ENCODE measurements around the gene B4GALNT4.
"Not testable (repeated sequence)": the region's sequence is repeated elsewhere in the genome, so short reads cannot be mapped to it uniquely, and the experiment has no call there.

B4GALNT4 gene

DNA sequence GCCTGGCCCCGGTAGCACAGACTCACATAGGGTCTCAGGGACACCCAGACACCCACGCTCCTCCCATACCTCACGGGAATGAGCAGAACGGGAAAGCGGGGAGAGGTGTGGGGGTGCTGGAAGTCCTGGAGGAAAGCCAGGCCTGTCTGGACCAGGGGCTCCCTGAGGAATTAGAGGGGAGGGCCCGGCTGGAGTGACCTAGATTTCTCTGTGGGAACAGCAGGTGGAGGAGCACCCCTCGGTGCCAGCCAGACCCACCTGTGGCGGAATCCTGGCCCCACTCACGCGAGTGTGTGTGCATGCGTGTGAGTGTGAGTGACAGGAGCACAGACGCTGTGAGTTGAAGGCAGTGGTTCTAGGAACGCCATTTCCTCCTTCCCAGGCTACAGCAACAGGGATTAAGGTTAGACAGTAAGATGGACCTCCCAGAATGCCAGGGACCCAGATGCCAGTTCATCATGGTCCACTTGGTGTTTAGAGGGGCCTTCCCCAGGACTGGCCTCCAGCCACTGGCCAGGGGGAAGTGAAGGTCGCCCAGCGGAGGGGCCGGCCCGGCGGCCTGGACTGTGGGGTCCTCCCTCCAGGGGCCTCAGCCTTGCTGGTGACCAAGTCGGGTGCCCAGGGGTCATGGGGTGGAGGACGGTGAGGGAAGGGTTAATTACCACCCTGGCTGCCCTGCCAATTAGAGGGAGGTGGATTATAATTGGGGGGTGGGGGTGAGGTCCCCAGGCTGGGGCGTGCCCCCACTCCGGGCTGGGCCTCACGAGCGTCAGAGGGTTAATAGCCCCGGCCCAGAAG is 25.8 kb downstream of the B4GALNT4 start:
- Histone ChIP-seq H3K9me3 (ENCODE audit: control insufficient read depth, low read length) (no peaks in the 10 kb centered on the region), H3K4me3 (ENCODE audit: insufficient read depth, low read depth, low read length) (no peak overlapping the region), H3K4me1 (ENCODE audit: control insufficient read depth, insufficient read depth, low read length) (no peaks in the 10 kb centered on the region), H3K27ac (ENCODE audit: insufficient read depth, low read depth, low read length, poor library complexity, severe bottlenecking) (no peak overlapping the region), H3K27me3 (ENCODE audit: control insufficient read depth, insufficient read depth, low read length, poor library complexity, severe bottlenecking) (no peaks in the 10 kb centered on the region), H3K36me3 (ENCODE audit: control insufficient read depth, insufficient read depth, low read length) (no peaks in the 10 kb centered on the region)
- WGBS, 2 experiments: 94% methylated on average over 25 of the region's 25 CpGs

DNA sequence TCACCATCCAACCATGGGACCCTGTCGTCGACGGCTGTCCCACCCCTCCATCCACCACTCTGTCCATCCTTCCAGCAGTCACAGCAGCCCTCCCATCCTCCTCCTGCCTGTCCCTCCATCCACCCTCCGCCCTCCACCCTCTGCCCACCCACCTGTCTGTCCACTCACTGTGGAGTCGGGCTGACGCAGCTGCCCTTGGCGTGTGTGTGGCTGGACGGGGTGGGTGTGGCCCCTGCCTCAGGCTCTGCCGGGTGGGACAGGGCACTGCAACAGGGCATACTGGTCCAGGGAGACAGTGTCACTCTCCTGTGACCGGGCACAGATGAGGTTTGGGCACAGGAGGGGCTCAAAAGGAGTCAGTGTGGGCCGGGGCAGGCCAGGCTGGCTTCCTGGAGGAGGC is 26.6 kb downstream of the B4GALNT4 start:
- Histone ChIP-seq H3K36me3 (ENCODE audit: control insufficient read depth, insufficient read depth, low read length) (no peaks in the 10 kb centered on the region), H3K4me3 (ENCODE audit: insufficient read depth, low read depth, low read length) (no peak overlapping the region), H3K9me3 (ENCODE audit: control insufficient read depth, low read length) (no peaks in the 10 kb centered on the region), H3K4me1 (ENCODE audit: control insufficient read depth, insufficient read depth, low read length) (no peaks in the 10 kb centered on the region), H3K27me3 (ENCODE audit: control insufficient read depth, insufficient read depth, low read length, poor library complexity, severe bottlenecking) (no peaks in the 10 kb centered on the region), H3K27ac (ENCODE audit: insufficient read depth, low read depth, low read length, poor library complexity, severe bottlenecking) (no peak overlapping the region)
- WGBS, 2 experiments: 89 to 95% methylated on average over 11 of the region's 11 CpGs

DNA sequence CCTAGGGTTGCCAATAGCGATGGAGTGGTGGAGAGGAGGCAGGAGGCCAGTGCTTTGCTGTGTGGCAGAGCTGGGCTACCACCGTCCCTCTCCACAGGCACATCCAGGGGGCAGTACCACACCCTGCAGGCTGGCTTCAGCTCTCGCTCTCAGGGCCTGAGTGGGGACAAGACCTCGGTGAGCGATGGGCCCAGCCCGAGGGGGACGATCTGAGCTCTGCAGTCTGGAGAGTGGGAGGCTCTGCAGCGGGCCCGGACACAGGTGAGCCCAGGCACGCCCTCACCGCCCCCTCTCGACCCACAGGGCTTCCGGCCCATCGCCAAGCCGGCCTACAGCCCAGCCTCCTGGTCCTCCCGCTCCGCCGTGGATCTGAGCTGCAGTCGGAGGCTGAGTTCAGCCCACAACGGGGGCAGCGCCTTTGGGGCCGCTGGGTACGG is 27.2 kb downstream of the B4GALNT4 start:
- H3K27me3 ChIP-seq (ENCODE audit: control insufficient read depth, insufficient read depth, low read length, poor library complexity, severe bottlenecking): no peaks in the 10 kb centered on the region
- H3K4me3 ChIP-seq (ENCODE audit: insufficient read depth, low read depth, low read length): peak overlapping the region; percentile 4
- no peaks in the 10 kb centered on the region for H3K36me3 ChIP-seq (ENCODE audit: control insufficient read depth, insufficient read depth, low read length)
- no peaks in the 10 kb centered on the region for H3K4me1 ChIP-seq (ENCODE audit: control insufficient read depth, insufficient read depth, low read length)
- no peak overlapping the region for H3K27ac ChIP-seq (ENCODE audit: insufficient read depth, low read depth, low read length, poor library complexity, severe bottlenecking)
- H3K9me3 ChIP-seq (ENCODE audit: control insufficient read depth, low read length): no peaks in the 10 kb centered on the region
- 68 to 75% methylated on average over 23 of the region's 23 CpGs for WGBS, 2 experiments

DNA sequence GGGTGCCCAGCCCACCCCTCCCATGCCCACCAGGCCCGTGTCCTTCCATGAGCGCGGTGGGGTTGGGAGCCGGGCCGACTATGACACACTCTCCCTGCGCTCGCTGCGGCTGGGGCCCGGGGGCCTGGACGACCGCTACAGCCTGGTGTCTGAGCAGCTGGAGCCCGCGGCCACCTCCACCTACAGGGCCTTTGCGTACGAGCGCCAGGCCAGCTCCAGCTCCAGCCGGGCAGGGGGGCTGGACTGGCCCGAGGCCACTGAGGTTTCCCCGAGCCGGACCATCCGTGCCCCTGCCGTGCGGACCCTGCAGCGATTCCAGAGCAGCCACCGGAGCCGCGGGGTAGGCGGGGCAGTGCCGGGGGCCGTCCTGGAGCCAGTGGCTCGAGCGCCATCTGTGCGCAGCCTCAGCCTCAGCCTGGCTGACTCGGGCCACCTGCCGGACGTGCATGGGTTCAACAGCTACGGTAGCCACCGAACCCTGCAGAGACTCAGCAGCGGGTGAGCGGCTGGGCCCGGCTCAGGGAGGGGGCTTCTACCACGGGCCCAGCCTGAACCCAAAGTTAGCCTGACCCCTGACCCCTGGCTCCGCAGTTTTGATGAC is 27.7 kb downstream of the B4GALNT4 start:
- Histone ChIP-seq H3K36me3 (ENCODE audit: control insufficient read depth, insufficient read depth, low read length) (no peaks in the 10 kb centered on the region), H3K27me3 (ENCODE audit: control insufficient read depth, insufficient read depth, low read length, poor library complexity, severe bottlenecking) (no peaks in the 10 kb centered on the region), H3K4me1 (ENCODE audit: control insufficient read depth, insufficient read depth, low read length) (no peaks in the 10 kb centered on the region), H3K27ac (ENCODE audit: insufficient read depth, low read depth, low read length, poor library complexity, severe bottlenecking) (no peak overlapping the region), H3K4me3 (ENCODE audit: insufficient read depth, low read depth, low read length) (peak overlapping the region; percentile 4), H3K9me3 (ENCODE audit: control insufficient read depth, low read length) (no peaks in the 10 kb centered on the region)
- WGBS, 2 experiments: 65 to 70% methylated on average over 43 of the region's 43 CpGs

DNA sequence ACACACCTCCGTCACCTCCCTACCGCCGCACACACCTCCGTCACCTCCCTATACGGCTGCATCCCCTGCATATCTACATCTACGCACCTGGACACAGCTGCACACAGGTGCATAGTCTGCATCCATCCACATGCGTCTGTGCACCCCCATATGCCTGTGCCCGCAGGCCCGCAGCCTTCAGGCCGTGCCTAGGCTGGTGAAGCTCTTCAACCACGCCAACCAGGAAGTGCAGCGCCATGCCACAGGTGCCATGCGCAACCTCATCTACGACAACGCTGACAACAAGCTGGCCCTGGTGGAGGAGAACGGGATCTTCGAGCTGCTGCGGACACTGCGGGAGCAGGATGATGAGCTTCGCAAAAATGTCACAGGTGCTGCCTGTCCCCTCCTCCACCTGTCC is 29.5 kb downstream of the B4GALNT4 start:
- 91 to 96% methylated on average over 20 of the region's 20 CpGs for WGBS, 2 experiments
- Histone ChIP-seq H3K4me3 (ENCODE audit: insufficient read depth, low read depth, low read length) (no peak overlapping the region), H3K27ac (ENCODE audit: insufficient read depth, low read depth, low read length, poor library complexity, severe bottlenecking) (no peak overlapping the region), H3K9me3 (ENCODE audit: control insufficient read depth, low read length) (no peaks in the 10 kb centered on the region), H3K27me3 (ENCODE audit: control insufficient read depth, insufficient read depth, low read length, poor library complexity, severe bottlenecking) (no peaks in the 10 kb centered on the region), H3K36me3 (ENCODE audit: control insufficient read depth, insufficient read depth, low read length) (no peaks in the 10 kb centered on the region), H3K4me1 (ENCODE audit: control insufficient read depth, insufficient read depth, low read length) (no peaks in the 10 kb centered on the region)

DNA sequence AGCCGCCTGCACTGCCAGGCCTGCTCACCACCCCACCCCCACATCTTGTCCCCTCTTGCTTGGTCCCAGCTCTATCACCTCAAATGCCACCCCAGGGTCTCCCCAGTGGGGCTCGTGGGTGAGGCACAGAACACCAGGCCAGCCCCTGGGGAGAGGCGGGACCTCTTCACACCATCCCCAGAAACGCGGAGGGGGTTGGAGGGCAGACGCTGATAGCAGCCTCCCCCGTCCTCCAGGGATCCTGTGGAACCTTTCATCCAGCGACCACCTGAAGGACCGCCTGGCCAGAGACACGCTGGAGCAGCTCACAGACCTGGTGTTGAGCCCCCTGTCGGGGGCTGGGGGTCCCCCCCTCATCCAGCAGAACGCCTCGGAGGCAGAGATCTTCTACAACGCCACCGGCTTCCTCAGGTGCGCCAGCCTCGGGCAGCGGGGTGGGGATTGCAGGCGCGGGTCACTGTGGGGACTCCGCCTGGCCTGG is 30.5 kb downstream of the B4GALNT4 start:
- Histone ChIP-seq H3K4me3 (ENCODE audit: insufficient read depth, low read depth, low read length) (no peak overlapping the region), H3K4me1 (ENCODE audit: control insufficient read depth, insufficient read depth, low read length) (no peaks in the 10 kb centered on the region), H3K27ac (ENCODE audit: insufficient read depth, low read depth, low read length, poor library complexity, severe bottlenecking) (no peak overlapping the region), H3K36me3 (ENCODE audit: control insufficient read depth, insufficient read depth, low read length) (no peaks in the 10 kb centered on the region), H3K9me3 (ENCODE audit: control insufficient read depth, low read length) (no peaks in the 10 kb centered on the region), H3K27me3 (ENCODE audit: control insufficient read depth, insufficient read depth, low read length, poor library complexity, severe bottlenecking) (no peaks in the 10 kb centered on the region)
- 89 to 90% methylated on average over 21 of the region's 21 CpGs for WGBS, 2 experiments

DNA sequence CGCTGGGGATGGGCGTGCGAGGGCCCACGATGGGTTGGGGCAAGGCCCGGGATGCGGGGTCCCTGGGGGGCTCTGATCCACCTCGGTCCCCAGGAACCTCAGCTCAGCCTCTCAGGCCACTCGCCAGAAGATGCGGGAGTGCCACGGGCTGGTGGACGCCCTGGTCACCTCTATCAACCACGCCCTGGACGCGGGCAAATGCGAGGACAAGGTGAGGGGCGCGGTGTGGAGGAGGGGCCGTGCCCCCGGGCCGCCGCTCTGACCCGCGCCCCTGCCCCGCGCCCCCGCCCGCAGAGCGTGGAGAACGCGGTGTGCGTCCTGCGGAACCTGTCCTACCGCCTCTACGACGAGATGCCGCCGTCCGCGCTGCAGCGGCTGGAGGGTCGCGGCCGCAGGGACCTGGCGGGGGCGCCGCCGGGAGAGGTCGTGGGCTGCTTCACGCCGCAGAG is 31.0 kb downstream of the B4GALNT4 start:
- Histone ChIP-seq H3K4me3 (ENCODE audit: insufficient read depth, low read depth, low read length) (no peak overlapping the region), H3K27me3 (ENCODE audit: control insufficient read depth, insufficient read depth, low read length, poor library complexity, severe bottlenecking) (no peaks in the 10 kb centered on the region), H3K27ac (ENCODE audit: insufficient read depth, low read depth, low read length, poor library complexity, severe bottlenecking) (no peak overlapping the region), H3K36me3 (ENCODE audit: control insufficient read depth, insufficient read depth, low read length) (no peaks in the 10 kb centered on the region), H3K4me1 (ENCODE audit: control insufficient read depth, insufficient read depth, low read length) (no peaks in the 10 kb centered on the region), H3K9me3 (ENCODE audit: control insufficient read depth, low read length) (no peaks in the 10 kb centered on the region)
- WGBS, 2 experiments: 95% methylated on average over 50 of the region's 50 CpGs

DNA sequence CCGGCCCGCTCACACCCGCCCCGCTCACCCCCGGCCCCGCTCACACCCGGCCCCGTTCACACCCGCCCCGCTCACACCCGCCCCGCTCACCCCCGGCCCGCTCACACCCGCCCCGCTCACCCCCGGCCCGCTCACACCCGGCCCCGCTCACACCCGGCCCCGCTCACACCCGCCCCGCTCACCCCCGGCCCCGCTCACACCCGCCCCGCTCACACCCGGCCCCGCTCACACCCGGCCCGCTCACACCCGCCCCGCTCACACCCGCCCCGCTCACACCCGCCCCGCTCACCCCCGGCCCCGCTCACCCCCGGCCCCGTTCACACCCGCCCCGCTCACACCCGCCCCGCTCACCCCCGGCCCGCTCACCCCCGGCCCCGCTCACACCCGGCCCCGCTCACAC is 31.9 kb downstream of the B4GALNT4 start:
- not testable (repeated sequence) for H3K9me3 ChIP-seq (ENCODE audit: control insufficient read depth, low read length); H3K4me1 ChIP-seq (ENCODE audit: control insufficient read depth, insufficient read depth, low read length); H3K4me3 ChIP-seq (ENCODE audit: insufficient read depth, low read depth, low read length); H3K27me3 ChIP-seq (ENCODE audit: control insufficient read depth, insufficient read depth, low read length, poor library complexity, severe bottlenecking); H3K27ac ChIP-seq (ENCODE audit: insufficient read depth, low read depth, low read length, poor library complexity, severe bottlenecking); H3K36me3 ChIP-seq (ENCODE audit: control insufficient read depth, insufficient read depth, low read length)
- WGBS, 2 experiments: 95 to 96% methylated on average over 40 to 41 of the region's 52 CpGs

DNA sequence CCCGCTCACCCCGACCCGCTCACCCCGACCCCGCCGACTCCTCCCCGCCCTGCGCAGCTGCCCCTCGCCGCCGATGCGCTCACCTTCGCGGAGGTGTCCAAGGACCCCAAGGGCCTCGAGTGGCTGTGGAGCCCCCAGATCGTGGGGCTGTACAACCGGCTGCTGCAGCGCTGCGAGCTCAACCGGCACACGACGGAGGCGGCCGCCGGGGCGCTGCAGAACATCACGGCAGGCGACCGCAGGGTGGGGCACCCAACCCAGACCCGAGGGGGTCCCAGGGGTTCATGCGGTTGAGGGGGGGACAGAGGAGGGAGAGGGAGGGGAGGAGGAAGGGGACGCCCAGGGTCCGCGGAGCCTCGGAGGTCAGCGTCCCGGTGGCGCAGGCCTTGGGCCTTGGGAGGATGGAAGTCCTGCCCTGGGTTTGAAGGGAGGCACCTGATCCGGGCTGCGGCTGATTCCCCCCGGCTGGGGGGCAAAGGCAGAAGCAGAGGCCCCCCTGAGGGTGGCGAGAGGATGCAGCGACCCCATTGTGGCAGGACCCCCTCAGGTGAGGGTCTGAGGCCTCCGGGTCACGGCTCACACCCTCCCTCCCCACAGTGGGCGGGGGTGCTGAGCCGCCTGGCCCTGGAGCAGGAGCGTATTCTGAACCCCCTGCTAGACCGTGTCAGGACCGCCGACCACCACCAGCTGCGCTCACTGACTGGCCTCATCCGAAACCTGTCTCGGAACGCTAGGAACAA is 33.9 kb downstream of the B4GALNT4 start:
- no peaks in the 10 kb centered on the region for H3K4me1 ChIP-seq (ENCODE audit: control insufficient read depth, insufficient read depth, low read length)

More for the DNA sequence above, 33.9 kb downstream of the B4GALNT4 start:
- no peak overlapping the region for H3K4me3 ChIP-seq (ENCODE audit: insufficient read depth, low read depth, low read length)
- H3K36me3 ChIP-seq (ENCODE audit: control insufficient read depth, insufficient read depth, low read length): no peaks in the 10 kb centered on the region
- H3K27me3 ChIP-seq (ENCODE audit: control insufficient read depth, insufficient read depth, low read length, poor library complexity, severe bottlenecking): peaks cover 14% of the 10 kb centered on the region
- no peak overlapping the region for H3K27ac ChIP-seq (ENCODE audit: insufficient read depth, low read depth, low read length, poor library complexity, severe bottlenecking)
- WGBS, 2 experiments: 92 to 93% methylated on average over 55 of the region's 55 CpGs
- no peaks in the 10 kb centered on the region for H3K9me3 ChIP-seq (ENCODE audit: control insufficient read depth, low read length)
